ENCODE measurements around the gene CENPW. TPM values are rescaled to one million over a fixed set of nuclear protein-coding genes. Genes with fewer than 3 reads are reported as not detected.

Gene CENPW
- total RNA-seq, 1 experiment from 2014 or later, result 46.9 TPM

- no peak overlapping the region for H3K27ac ChIP-seq (ENCODE audit: low read depth, low read length)
- H3K9ac ChIP-seq (ENCODE audit: low read length), result no peak overlapping the region
- no peaks in the 10 kb centered on the region for H3K79me2 ChIP-seq (ENCODE audit: insufficient read depth, low read length)
- ChIA-PET POLR2A (no interaction called here), CTCF (no interaction called here), RAD21 (ENCODE audit: low non-redundant PET in 1 of 2, low total read pairs in 2 of 2, uncharacterized antibody in 2 of 2, unreplicated experiment in 2 of 2) (no interaction called here)
- no peak overlapping the region for H3K4me3 ChIP-seq (replicated peaks in 1 of 2; ENCODE audit: low read depth in 1 of 2, low read length in 2 of 2)
- no peaks in the 10 kb centered on the region for H3K36me3 ChIP-seq (ENCODE audit: control insufficient read depth in 1 of 2, insufficient read depth in 2 of 2, low read length in 2 of 2)
- no peak overlapping the region for H3K4me2 ChIP-seq (ENCODE audit: low read length)
- no peak for DNase-seq (ENCODE audit: low read depth, low spot score)
- intact Hi-C loops (cut with micrococcal nuclease), result no loop called here
- ATAC-seq, result no peak
- no peaks in the 10 kb centered on the region for H3K27me3 ChIP-seq (ENCODE audit: insufficient read depth, low read length)
- H3K9me3 ChIP-seq (ENCODE audit: control insufficient read depth in 1 of 2, insufficient read depth in 1 of 2, low read depth in 1 of 2, low read length in 2 of 2), result no peaks in the 10 kb centered on the region
- no peaks in the 10 kb centered on the region for H4K20me1 ChIP-seq (ENCODE audit: insufficient read depth)
- no peak overlapping the region for H2AFZ ChIP-seq (ENCODE audit: low read depth, low read length, poor library complexity, severe bottlenecking)
- no peak for TF ChIP-seq RAD21 (IDR thresholded peaks at IDR 0.05; ENCODE audit: low read depth)
- no peak for TF ChIP-seq POLR2A (IDR thresholded peaks at IDR 0.05; ENCODE audit: borderline replicate concordance, extremely low read depth, insufficient read depth, insufficient read length)
- no peak for TF ChIP-seq CBX3 (IDR thresholded peaks at IDR 0.05; ENCODE audit: low read depth)
- no peak for TF ChIP-seq CTCF (IDR thresholded peaks at IDR 0.05 in 2 of 3, conservative IDR thresholded peaks at IDR 0.05 in 1 of 3; ENCODE audit: borderline replicate concordance in 1 of 3, insufficient read depth in 1 of 3, low read depth in 2 of 3, low read length in 2 of 3)
- TF ChIP-seq ZBTB33 (IDR thresholded peaks at IDR 0.05; ENCODE audit: extremely low read depth, insufficient replicate concordance, low read length), result no peak
- TF ChIP-seq TCF7L2 (IDR thresholded peaks at IDR 0.05; ENCODE audit: borderline replicate concordance, extremely low read depth, insufficient read depth, insufficient read length), result no peak
- TF ChIP-seq EZH2phosphoT487 (IDR thresholded peaks at IDR 0.05; ENCODE audit: borderline replicate concordance), result no peak
- no peak for TF ChIP-seq CEBPB (IDR thresholded peaks at IDR 0.05; ENCODE audit: low read depth)
- no peak for TF ChIP-seq SIN3A (IDR thresholded peaks at IDR 0.05; ENCODE audit: low read depth)
- TF ChIP-seq ATF3 (IDR thresholded peaks at IDR 0.05), result no peak
- no peak for TF ChIP-seq JUND (IDR thresholded peaks at IDR 0.05)
- no peak for TF ChIP-seq YY1 (IDR thresholded peaks at IDR 0.05; ENCODE audit: extremely low read depth, insufficient replicate concordance, low read depth, low read length)
- BruUV-seq (replicated peaks), result no TSS peak
- no peaks in the 10 kb centered on the region for H3K9me2 ChIP-seq (ENCODE audit: insufficient read depth)
- no peaks in the 10 kb centered on the region for H3K4me1 ChIP-seq (ENCODE audit: control insufficient read depth in 1 of 2, insufficient read depth in 2 of 2, low read length in 2 of 2)
Observed at GRCh38 chr6:126383203-126383602, 43.3 kb downstream of the CENPW start.
